Type B pancreatic cell (in vitro differentiated cells): ENCODE data around the gene FBRS. TPM values are rescaled to one million over a fixed set of nuclear protein-coding genes. Genes with fewer than 3 reads are reported as not detected.

ENCODE experiments used
- DNase-seq: peaks from one replicate; pipeline ENCODE4 v3.0.0; 2021; ENCODE audit warnings: mixed read lengths; ENCODE audit not compliant: unreplicated experiment; ENCODE audit errors: extremely low spot score
- H3K27ac Mint-ChIP-seq: 2 replicates; pipeline ENCODE4 v1.8.0; 2021; ENCODE audit warnings: mild to moderate bottlenecking, mixed read lengths
- H3K27me3 Mint-ChIP-seq: 2 replicates; pipeline ENCODE4 v1.8.0; 2021; ENCODE audit warnings: mixed read lengths
- H3K36me3 Mint-ChIP-seq: 2 replicates; pipeline ENCODE4 v1.8.0; 2021; ENCODE audit warnings: mixed read lengths
- H3K4me1 Mint-ChIP-seq: one replicate; pipeline ENCODE4 v1.8.0; 2021; ENCODE audit warnings: mixed read lengths; ENCODE audit not compliant: unreplicated experiment
- H3K4me3 Mint-ChIP-seq: 2 replicates; pipeline ENCODE4 v1.8.0; 2021; ENCODE audit warnings: mild to moderate bottlenecking, mixed read lengths
- H3K9me3 Mint-ChIP-seq: 2 replicates; pipeline ENCODE4 v1.8.0; 2021; ENCODE audit warnings: mixed read lengths
- CTCF ChIP-seq: fragments of 200-600 bp; sonication (generic); conservative IDR thresholded peaks from 2 replicates; pipeline ENCODE4 v1.5.0; 2021; ENCODE audit warnings: antibody characterized with exemption, mild to moderate bottlenecking
- total RNA-seq: library from RNA; stranded (reverse); gene quantifications from 2 replicates; pipeline ENCODE4 v1.2.1, GENCODE V29; 2021; ENCODE audit warnings: low replicate concordance

Gene FBRS
- total RNA-seq, 1 donor from 2014 or later = 78.2 TPM

- H3K27ac Mint-ChIP-seq = no peak overlapping the region
- peaks cover 16% of the 10 kb centered on the region for H3K4me1 Mint-ChIP-seq
- H3K27me3 Mint-ChIP-seq = no peaks in the 10 kb centered on the region
- peaks cover 7% of the 10 kb centered on the region for H3K36me3 Mint-ChIP-seq
- H3K9me3 Mint-ChIP-seq = no peaks in the 10 kb centered on the region
- no peak for DNase-seq
- TF ChIP-seq CTCF = no peak
- no peak overlapping the region for H3K4me3 Mint-ChIP-seq
These were observed 3.4 kb upstream of the FBRS start for GRCh38 chr16:30654856-30655255.

- no peaks in the 10 kb centered on the region for H3K9me3 Mint-ChIP-seq
- no peak for TF ChIP-seq CTCF
- H3K27ac Mint-ChIP-seq = peak overlapping the region; percentile 20
- DNase-seq = no peak
- no peaks in the 10 kb centered on the region for H3K27me3 Mint-ChIP-seq
- peak overlapping the region; percentile 73 for H3K4me3 Mint-ChIP-seq
- peaks cover 7% of the 10 kb centered on the region for H3K36me3 Mint-ChIP-seq
- H3K4me1 Mint-ChIP-seq = peaks cover 21% of the 10 kb centered on the region
These were observed 2.4 kb upstream of the FBRS start for GRCh38 chr16:30655815-30656347.

GRCh38 chr16:30656388-30656787 is 1.8 kb upstream of the FBRS start:
- DNase-seq = no peak
- Mint-ChIP-seq H3K9me3 (no peaks in the 10 kb centered on the region), H3K27ac (peak overlapping the region; percentile 20), H3K36me3 (peaks cover 7% of the 10 kb centered on the region), H3K4me3 (peak overlapping the region; percentile 73), H3K27me3 (no peaks in the 10 kb centered on the region), H3K4me1 (peaks cover 25% of the 10 kb centered on the region)
- no peak for TF ChIP-seq CTCF

GRCh38 chr16:30656974-30657865 is 1.0 kb upstream of the FBRS start:
- Mint-ChIP-seq H3K36me3 (peaks cover 7% of the 10 kb centered on the region), H3K4me3 (peak overlapping the region; percentile 86), H3K4me1 (peaks cover 24% of the 10 kb centered on the region), H3K9me3 (no peaks in the 10 kb centered on the region), H3K27me3 (no peaks in the 10 kb centered on the region), H3K27ac (peak overlapping the region; percentile 99)
- no peak for TF ChIP-seq CTCF
- DNase-seq = no peak

- Mint-ChIP-seq H3K36me3 (peaks cover 12% of the 10 kb centered on the region), H3K4me1 (peaks cover 30% of the 10 kb centered on the region), H3K27me3 (no peaks in the 10 kb centered on the region), H3K4me3 (peak overlapping the region; percentile 98), H3K27ac (peak overlapping the region; percentile 99), H3K9me3 (no peaks in the 10 kb centered on the region)
- peak; percentile 81 for DNase-seq
- peak; percentile 28 for TF ChIP-seq CTCF
These were observed 688 bp downstream of the FBRS start for GRCh38 chr16:30658731-30659506.
